GM19468 (cell line): ENCODE results near the gene WWOX.

Experiments used
- ATAC-seq: cut with Tn5 transposase; IDR thresholded peaks from one replicate; pipeline ENCODE4 v1.9.1; 2021; ENCODE audit warnings: mild to moderate bottlenecking, moderate library complexity, moderate number of reproducible peaks; ENCODE audit not compliant: unreplicated experiment; ENCODE audit errors: extremely low read depth

WWOX gene

DNA sequence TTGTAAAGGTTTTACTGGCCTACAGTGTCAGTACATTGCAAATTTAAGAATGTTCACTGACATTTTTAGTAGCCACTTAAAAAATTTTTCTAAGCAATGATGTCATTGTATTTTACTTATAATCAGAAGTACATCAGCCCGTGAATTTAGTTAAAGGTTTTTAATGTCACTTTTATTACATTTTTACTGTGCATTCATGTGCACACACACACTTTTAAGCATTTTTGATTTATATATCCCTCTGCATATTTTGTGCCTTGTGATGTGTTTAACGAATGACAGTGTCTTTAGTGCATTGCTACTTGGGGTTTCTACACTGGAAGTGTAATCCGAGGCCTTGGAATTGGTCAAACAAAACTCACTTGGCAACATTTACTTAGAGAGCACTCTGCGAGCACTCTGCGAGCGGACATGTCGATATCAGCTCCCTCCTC, 190.4 kb downstream of the WWOX start:
- no peak for ATAC-seq

DNA sequence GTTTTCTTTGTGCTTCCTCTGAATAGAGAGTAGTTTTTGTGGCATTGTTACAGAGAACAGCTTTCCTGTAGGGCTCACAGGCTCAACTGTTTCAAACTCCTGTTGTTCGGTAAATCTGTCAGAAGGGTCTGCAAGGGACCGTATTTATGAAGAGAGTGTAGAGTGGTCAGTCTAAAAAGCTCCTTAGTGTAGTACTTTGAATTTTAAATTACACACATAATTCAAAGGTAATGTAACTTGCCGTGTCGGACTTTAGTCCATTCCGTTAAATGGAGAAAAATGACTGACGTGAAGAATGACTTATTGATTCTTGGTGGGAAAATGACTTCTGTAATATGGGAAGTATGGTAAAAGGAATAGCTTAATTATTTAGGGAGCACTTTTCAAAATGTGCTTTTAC, 190.9 kb downstream of the WWOX start:
- no peak for ATAC-seq

DNA sequence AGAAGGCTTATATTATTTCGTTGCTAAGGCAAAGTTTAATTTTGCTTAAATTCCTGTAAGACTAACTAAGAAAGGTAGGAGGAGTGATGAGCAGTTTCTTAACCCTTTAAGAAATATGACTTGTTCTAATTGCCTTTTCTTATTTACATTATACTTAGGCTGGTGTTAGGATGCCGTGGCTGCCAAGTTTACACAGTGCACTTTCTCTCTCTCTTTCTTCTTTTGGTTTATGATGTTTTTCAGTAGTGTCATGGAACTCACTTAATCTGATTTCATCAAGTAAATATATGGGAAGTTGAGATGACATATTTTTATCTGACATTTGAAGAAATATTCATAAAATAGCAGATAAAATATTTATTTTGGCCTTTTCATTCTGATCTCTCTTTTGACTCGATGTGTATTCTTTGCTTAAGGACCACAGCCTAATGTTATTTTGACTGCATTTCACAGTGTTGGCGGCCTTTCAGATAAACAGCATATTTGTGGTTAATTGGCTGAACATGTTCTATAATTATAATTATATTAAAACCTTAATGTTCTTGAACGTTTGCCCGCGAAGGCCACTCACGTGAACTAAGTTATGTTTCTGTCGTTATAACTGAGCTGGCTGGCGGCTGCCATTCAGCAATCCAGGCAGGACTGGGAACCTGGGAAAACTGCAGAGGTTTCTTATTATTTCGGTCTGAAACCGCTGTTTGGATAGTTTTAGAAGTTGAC, 191.6 kb downstream of the WWOX start:
- no peak for ATAC-seq

DNA sequence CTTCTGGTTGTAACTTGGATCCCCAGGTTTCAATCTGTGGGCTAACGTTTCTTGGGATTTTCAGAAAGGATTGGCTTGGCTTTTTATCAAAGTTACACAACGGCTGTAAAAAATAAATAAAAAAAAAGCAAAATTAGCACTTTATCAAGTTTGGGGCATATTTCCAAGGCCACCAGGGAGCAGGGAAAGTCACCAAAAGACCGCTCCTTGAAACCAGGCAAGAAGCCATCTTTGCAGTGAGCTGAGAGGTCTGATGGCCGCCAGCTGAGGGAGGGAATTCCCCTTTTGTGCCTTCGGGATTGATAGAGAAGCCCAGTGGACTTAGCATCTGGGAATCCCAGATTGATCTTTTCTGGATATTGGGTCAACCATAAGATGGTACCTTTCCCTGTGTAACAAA, 192.2 kb downstream of the WWOX start:
- ATAC-seq = no peak

DNA sequence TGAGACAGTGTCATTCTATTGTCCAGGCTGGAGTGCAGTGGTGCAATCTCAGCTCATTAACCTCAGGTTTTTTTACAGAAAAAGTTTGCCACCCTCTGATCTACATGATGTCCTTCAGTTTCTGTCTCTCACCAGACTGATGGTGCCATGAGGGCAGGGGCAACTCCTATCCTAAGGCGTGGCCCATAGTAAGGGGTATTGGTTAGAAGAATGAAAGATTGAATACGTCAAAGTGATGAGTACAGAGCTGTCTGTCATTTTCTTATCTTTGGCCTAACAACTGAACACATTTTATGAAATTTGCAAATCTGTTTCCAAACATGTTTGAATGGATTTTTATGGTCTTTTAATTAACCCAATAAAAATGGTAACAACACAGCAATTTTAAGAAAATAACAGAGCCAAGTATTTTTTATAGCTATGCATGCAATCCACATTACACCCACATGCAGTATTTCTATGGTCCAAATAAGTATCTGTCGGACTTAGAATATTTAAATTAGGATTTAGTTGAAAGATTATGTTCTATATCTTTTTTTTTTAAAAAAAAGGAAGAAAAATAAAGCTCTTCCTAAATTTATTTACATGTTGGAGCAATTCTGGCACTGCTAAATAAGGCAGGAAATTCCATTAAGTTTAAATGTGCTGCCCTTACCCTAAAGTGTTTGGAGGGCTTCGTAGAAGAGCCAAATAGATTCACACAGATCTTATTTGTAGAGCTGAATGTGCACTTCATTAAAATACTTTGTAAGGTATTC, 192.8 kb downstream of the WWOX start:
- ATAC-seq = no peak

DNA sequence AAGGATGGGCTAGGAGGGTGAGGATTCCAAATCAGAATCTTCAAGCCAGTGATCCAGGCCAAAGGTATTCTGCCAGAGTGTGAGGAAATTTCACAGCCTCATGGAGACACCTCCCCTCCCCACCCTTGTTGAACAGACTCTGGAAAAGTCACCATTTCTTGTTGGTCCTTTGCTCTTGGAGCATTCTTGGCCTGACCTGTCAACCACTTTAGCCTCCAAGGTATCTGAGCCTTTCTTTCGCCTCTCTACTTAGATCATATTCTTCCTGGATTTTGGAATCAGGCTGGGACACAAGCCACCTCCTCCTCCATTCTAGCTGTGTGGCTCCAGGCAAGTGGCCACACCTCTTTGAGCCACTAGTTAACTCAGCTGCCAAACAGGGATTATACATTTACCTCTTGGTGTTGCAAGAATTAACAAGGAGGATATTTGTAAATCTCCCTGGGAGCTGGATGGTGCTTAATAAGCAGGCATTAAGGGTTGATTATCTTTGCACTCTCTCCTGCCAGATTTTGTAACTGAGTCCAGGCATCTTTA, 193.5 kb downstream of the WWOX start:
- ATAC-seq = no peak

DNA sequence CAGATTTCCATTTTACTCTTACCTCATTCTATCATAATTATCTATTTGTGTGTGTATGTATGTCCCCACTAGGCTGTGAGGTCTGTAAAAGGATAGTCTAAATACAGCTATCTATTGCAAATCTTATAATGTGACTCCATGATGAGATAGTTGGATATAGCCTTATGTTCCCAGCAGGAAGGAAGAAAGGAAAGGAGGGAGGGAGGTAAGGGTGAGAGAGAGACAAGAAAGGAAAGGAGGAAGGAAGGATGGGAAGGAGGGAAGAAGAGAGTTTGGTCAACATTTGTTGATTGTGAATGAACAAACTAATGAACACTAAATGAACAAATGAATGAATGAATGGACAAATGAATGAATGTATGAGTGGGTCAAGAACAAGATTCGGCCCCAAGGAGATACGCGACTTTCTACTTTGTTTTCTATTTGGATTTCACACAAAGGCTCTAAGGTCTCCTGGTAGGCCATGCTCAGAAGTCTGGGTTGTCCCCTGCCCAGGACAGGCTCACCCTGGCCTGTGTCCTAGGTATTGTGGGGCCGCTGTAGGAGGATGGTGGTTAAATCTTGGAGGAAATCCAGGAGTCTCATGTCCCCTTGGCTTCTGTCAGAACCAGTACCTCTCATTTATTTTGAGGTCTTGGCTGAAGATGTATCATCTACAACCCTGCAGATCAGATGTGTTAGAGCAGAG, 195.2 kb downstream of the WWOX start:
- no peak for ATAC-seq

DNA sequence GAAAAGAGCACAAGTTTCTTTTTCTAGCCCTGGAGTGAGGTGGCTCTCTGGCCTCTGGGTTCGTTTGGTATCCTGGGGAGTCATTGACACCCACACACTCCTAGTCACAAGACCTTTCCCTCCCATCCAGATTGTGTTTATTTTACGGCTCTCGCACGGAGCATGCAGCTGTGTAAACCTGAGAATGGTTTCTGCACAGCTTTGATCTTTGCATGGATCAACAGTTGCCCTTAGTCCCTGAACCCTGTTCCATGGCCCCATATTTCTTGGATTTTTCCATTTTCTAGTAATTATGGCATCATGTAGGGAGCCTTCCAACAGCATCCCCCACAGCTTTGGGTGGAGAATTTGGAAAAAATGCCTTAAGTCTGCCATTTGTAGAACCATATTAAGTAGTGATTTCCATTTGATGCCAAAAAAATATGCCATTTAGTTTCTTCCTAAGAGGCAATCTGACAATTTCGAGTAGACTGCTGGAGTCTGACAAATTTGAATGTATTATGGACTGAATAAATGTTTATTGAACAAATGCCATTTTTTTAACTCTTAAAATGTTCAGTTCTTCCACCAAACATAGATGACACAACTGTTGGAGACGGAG, 197.7 kb downstream of the WWOX start:
- ATAC-seq = no peak

DNA sequence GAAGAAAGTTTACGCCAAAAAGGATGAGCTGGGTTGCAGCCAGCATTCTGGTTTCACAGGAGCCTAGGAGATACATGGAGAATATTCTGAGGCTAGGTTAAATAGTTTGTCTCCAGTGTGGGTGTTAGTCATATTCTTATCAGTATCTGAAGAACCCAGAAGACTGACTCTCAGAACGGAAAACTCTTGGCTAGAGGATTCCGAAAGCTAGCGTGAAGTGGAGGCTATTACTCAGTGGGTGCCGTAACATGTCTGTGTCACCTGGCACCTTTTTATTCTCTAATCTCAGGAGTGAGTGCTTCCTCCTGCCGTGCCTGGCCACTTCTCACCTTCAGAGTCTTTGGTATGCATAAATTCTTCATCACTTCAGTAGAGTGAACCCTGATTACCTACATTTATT, 199.5 kb downstream of the WWOX start:
- no peak for ATAC-seq

DNA sequence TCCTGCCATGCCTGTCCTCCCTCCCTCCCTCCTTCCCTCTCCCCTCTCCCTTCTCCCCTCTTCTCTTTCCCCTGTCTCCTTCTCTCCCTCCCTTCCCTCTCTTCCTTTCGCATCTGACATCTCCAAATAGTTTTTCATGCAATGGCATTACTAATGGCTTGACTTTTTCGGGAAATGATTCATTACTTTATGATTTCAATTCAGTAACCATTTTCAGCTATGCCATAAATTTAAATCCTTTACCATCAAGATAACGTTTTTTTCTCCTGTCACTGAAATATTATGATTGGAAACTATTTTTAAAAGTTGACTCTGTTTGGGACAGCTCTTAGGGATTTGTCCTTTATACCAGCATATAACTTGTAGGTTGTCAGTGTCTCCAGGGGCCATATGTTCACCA, 201.0 kb downstream of the WWOX start:
- no peak for ATAC-seq

DNA sequence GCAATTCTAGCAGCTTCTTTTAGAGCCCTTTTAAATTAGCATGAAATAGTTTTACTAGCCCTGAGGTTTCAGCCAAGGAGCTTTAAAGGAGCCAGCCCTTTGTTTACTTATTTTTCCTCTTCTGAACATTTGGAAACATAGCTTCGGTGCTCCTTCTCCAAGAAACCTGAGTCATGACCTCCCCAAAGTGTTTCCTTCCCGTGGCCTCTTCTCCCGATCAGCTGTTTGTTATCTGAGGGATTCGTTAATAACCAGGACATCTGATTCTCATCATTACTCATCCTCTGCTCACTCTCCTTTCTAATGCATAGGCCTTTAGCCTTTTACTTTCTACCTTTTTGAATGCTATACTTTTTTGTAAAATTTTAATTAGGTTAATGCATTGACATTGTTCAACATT, 204.5 kb downstream of the WWOX start:
- no peak for ATAC-seq

DNA sequence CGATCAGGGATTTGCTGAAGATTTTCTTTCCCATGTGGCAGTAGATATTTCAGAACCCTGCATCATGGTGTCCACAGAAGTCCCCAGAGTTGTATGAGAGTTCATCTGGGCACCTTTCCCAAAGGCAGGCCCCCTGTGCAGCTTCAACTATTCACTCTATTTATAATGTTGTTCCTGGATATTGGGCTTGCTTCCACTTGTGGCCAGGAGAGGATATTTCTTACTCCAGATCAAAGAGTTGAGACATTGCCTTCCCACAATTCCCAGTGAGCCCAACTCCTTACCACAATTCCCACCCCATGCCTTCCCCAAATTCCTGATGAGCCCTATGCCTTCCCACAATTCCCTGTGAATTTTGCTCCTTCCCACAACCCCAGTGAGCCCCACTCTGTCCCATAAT, 206.9 kb downstream of the WWOX start:
- no peak for ATAC-seq

DNA sequence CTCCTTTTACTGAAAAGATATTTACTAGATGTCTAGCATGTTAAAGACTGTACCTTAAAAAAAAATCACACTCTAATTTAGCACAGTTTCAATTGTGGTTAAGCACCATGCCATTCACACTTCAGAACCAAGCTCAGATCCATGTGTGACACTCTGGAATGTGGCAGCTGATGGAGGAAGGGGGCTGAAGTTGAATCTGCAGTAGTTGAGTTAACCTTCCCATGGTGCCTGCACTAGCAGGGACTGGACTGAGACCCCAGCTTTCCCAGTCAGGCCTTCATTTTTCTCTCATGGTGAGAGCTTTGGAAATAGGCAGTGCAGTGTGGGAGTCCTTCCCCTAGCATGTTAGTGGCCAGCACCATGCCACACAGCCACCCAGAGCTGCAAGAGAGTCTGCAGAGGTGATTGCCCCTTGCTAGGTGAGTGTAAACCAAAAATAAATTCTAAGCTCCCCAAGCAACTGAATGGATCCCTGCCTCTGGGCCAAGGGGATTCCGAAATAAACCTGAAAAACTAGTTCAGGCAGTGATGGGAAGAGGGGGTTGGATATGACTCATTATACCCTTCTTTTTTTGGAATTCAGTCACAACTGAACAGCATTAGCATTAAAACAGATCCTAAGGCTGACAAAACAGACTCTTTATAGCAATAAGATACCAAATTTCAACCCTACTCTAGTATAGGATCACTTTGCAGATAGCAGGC, 208.5 kb downstream of the WWOX start:
- ATAC-seq = no peak

DNA sequence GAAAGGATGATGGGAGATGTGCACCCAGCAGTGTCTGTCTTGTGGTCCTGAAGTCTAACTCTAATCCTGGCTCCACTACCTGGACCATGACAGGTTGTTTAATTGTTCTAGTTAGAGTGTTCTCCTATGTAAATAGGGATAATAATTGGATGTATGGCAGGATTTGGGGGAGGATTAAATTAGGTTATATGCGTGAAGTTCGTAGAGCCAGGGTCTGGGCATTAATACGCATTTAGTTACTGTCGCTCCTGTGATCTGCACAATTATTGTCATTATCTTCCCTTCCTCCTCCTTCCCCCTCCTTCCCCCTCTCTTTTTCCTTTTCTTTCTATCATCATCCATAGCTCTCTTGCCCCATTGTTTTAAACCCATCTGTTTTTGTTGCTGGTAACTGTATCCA, 210.3 kb downstream of the WWOX start:
- no peak for ATAC-seq

DNA sequence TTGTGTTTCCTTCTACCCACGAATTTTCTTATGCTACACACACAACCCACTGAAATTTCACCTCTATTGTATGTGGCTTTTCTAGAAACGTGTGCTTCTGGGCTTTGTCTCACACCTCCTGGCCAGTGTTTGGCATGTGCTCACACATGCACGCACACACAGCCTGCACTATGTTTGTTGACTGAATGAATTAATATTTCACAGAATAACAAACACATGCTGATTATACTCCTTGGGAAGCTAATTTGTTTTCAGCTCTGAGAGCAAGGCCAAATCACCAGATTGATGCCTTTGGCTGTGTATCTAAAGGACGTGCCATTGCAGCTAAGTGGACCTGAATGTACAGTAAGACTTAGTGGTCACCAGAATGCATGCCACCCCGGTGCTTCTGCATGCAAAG, 210.7 kb downstream of the WWOX start:
- no peak for ATAC-seq

DNA sequence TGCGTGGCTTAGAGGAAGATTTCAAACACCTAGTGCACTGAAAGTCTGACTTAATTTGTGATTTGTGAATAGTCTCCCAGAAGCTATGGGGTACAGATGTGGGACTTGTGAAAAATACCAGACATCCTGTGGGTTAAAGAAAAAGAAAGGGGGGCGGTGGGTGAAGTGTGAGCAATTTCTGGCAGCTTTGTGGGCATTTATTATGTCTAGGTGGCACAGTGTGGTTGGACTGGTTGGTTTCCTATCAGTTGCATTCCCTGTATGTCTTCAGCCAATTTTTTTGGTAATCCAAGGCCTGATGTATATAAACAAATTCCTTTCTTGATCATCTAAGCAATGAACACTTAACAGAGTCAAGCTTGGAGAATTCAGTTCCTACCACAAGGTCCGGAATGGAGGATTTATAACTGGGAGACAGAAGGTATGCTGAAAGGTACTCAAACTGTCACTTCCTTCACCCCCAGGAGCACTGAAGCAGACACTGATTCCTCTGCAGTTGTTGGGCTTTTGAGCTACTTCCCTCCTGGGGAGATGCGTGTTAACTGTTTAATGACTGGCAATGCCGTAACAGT, 211.6 kb downstream of the WWOX start:
- no peak for ATAC-seq

DNA sequence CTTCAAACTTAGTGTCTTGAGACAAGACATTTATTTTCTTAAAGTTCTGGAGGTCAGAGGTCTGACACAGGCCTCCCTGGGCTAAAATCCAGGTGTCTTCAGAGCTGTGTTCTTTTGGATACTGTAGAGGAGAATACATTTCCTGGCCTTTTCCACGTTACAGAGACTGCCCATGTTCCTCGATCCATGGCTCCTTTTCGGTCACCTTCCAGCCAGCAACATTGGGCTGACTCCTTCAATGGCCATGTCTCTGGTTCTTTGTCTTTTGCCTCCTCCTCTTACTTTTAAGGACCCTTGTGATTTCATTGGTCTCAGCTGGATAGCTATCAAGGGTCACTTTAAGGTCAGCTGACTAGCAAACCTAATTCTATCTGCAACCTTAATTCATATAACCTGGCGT, 212.4 kb downstream of the WWOX start:
- ATAC-seq = no peak

DNA sequence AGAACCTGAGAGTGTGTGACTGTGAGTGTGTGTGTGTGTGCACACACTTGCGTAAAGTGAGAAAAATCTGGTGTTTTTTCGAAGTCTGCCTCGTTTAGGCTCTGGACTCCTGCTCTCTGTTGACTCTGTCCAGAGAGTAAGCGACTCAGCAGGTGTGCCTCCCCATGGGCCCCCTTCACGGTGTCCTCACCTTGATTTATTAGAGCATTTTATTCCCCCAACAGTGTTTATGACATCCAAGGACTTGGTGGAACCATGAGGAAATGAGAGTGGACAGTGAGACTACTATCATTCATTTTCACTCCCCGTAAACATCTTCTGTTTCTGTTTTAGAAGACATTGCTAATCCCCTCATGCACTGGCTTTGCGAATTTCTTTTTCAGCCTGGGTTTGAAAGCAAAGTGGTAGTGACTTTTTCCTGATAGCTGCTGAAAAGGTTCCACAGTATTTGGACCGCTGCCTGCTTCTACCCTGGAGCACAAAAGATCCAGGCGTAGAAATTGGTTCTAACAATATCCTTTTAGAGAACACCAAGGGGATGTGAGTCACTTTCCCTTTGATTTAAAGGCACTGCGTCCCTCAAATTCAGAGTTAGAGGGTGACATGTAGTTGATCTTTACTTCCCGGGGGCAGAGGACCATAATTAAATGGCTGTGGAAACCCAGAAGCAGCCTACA, 218.2 kb downstream of the WWOX start:
- ATAC-seq = no peak
